NOMO-1 (cell line): ENCODE measurements around the gene SMIM35.

Experiments
- DNase-seq, 2 experiments: peaks; one replicate each; lab custom pipeline; 2025; ENCODE audit not compliant: unreplicated experiment in 2 of 2; lab: John Stamatoyannopoulos, UW

SMIM35 gene

DNA sequence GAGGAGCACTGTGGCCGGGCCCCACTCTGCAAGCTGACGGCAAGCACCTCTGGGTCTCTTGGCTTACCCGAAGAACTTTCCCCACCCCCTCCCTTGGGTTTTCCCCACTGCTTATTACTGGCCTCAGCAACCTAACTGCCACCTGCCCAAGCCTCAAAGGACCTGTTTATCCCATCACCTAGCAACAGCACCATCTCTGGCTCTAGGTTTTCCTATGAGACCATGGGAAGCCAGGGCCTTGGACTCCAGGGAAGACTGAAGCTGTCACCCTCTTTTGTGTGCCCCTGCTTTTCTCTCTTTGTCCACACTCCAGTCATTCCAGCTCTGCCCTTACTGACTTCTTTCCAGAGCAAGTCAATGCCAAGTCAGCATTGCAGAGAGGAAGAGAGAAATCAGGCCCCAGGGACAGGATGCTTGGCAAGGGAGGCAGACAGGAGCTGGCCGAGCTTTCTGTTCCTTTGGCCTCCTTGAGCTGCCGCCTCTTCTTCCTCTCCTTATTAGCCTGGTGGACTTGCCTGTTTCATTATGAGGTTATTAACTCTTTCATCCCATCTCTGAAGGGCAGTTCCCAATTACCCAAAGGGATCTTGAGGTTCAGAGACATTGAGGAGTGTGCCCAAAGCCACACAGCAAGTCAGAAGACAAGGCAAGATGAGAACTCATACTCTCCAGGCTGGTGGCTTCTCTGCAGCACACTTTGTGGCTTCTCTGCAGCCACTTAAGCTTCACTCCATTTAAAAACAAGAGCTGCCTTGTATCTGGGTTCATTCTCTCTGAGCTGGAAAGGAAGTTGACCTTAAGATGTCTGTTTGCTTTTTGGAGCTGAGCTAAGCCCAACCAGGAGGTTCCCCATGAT is at the start of gene SMIM35:
Gene SMIM35, minus strand, starts transcription at position 51 of the 856 bp plus-strand sequence. CDS start 206 bp downstream, outside the sequence.
- no peak for DNase-seq

DNA sequence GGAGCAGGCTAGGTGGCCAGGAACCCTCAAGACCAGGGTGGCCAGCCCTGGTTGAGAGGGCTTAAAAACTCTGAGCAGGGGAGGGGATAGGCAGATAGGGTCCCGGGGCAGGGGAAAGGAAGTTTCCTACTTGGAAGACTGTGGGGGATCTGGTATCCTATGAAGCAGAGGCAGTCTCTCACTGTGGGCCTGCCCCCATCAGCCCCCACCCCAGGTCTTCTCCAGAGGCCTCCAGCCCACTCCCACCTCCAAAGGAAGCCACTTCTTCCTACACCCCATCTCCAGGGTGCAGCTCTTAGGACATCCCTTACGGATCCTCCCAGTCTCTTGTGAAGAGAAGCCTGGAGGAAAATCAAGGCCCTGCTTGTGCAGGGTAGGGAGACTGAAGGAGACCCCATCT is 49.6 kb upstream of the SMIM35 start:
- no peak for DNase-seq

DNA sequence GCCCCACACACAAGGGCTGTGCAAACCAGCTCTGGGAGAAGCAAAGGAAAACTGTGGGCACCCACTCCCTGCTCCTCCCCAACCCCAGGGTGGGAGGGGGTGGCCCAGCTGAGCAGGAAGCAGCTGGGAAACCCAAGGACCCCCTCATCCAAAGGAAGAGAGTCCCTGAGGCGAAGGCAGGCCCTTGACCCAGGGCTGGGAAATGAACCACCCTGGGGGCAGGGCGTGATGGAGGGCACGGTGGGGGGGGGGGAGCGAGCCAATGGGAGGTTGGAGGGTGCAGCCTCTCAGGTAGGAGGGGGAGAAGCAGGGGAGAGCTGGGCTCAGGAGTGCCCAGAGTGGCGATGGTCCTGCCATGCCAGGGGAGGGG is 49.0 kb upstream of the SMIM35 start:
- no peak for DNase-seq

DNA sequence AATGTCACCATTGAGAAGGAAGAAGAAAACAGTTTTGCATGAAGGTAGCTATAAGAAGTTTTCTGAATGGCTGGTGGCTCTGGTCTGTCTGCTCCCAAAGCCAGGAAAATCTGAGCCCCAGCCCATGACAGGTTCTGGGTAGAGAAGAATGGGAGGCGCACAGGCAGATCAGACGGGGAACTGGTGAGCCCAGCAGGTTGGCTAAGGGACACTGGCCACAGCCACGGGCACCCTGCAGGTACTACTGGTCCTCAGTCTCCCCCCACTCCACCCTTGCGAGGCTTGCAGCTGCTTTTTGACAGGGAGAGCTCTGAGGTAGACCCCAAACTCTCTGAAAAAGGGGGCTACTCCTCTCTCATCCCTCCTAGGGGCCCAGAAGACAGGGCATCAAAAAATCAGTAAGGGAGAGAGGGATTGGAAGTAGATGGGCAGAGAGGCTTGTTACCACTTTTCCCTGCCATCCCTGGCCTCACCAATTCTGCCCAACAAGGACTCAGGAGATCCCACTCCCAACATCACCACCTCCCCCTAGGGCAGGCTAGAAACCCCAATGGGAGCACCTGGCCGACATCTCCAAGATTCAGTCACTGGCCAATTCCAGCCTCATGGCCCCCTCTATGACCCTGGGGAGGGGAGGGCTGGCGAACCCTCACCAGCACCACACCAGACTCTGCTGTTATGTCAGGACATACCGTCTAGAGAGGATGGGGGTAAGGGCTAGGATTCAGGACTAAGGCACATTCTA is 48.5 kb upstream of the SMIM35 start:
- no peak for DNase-seq

DNA sequence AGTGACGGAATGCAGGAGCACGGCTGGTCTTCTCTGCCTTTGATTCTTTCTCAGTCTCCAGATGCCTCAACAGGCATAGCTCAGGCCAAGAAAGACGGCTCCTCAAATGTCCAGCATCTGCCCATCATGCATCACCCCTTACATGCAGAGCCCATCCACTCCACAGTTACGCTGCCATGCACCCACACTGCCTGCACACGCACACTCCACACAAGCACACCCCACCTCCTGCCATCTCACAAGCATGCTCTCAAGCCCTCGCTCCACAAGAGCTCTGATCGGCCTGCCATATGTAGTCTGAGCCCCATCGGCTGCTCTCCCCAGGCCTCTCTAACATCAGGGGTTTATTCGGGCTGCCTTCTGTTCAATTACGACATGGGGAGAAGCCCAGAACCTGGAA is 47.1 kb upstream of the SMIM35 start:
- DNase-seq, result no peak

DNA sequence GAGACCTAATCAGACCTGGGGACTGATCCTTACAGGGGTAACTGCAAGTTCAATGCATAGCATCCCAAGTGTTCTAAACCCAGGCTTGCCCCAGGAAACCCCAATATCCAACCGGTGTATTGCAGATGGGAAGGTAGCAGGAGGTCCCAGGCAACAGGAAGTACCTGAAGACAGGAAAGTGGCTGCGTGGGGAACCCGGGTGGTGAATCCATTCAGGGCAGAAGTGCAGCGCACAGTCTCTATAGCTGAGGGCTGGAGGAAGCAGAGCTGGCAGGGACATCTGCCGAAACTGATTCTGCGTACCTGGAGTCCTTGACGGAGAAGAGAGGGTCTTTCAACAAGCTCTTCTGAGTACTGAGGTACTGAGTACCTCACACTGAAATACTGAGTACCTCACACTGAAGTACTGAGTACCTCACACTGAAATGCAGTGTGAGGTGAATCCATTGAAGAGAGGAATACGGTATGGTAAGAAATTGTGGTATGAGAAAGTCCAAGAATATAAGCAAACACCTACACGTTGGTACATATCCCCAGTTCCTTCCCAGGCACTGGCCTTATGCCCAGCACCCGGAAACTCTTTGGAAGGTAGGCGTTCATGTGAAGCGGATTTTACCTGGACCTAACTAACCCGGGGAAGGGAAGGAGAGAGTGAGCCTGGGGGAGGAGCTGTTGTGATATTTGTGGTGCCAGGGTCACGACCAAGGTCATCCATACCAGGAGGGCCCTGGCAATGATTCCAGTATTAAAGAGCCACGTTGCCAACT is 45.8 kb upstream of the SMIM35 start:
- DNase-seq, result no peak

DNA sequence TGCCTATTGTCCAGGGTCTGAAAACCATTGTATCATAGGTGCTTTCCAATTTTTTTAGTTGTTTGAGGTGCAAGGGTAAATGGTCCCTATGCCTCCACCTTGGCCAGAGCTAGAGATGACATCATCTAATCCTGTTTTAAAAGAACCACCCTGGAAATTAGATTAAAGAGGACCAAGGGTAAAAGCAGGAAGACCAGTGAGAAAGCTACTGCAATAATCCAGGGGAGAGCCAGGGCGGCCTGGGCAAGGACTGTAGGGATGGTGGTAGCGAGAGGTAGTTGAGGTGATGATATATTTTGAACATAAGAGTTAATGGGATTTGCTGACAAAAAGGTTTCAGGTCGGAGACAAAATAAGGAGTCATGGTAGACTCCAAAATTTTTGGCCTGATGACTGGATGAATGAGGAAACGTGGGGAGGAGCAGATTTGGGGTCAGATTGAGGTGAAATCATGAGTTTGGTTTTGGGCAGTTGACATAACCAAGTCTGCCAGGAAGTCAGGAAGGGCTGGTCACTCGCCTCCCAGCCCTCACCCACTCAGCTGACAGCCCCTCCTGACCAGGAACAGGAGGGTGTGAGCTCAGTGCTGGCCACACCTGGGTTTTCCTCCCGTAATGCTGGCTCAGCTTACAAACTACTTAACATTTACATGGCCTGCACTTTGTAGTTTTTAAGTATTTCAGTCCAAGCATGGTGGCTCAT is 42.9 kb upstream of the SMIM35 start:
- no peak for DNase-seq

DNA sequence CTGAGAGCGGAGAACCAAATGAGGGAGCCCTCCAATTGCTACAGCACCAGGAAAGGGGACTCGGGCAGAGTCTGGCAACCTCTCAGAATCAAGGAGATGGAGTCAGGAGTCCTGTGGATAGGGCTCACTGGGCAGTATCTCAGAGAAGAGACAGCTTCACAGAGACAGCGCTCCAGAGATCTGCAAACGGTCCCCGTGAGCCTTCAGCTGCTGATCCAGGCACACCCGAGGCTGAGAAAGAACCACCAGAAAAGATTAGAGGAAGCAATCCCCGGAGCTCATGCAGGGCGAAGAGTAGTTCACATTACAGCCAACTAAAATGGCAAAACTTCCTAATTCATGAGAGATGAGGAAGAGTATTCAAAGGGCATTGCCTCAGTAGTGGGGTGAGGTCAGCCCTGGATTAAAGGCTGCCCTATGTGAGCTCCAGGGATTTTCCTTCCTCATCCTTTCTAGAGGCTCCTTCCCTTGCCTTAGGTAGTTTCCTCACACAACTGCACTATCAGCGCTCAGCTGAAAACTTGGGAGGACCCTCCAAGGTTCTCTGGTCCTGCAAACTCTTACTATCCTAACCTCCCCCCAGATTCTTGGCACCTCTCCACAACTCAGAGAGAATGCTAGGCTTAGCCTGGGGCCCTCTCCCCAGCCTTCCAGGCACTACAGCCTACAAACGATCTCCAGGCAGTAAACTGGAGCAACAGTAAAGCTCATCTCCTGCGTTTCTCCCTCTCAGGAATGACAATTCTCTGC is 42.1 kb upstream of the SMIM35 start:
- peak; percentile 6 to 57 for DNase-seq

DNA sequence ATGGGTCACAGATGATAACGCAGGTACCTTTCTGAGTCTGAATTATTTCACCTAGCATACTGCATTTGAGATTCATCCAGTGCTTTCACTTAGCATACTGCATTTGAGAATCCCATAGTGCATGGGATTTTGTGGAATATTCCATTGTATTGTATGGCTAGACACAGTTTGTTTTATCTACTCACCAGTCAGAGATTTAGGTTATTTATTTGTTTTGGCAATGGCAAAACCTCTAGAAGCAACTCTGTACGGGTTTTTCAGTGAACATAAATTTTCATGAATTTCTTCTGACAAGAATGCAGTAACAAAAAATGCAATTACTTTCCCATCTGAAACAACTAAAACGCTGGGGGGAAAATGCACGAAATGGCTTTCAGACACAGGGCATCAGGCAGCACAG is 41.5 kb upstream of the SMIM35 start:
- no peak for DNase-seq

DNA sequence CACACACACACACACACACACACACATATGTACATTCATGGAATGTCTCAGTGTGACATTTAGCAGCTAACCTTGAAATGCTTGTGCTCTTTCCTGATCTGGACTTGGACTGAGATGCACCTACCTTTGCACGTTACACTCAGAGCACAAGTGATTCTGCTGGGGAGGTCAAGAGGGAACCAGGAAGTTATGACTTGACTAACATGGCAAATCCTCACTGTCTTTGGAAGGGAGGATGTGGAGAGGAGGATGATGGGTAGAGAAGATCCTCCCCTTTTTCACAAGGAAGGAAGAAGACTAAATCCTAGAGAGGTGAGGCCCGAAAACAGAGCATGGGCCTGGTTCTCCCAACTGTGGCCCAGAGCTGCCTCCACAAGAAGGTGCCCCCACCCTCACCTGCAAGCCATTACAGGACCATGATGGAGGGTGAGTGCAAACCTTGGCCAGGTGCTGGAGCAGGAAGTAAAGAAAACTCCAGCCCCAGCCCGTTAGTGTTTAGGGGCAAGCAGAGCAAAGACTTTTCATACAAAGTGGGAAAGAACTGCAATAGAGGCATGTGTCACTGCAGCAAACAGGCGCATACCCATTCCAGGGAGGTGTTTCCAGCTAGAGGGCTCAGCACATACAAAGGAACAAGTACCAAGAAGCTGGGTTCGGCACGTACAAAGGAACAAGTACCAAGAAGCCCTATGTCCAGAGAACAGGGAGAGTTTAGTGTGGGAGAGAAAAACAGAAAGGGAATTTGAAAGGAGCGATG is 39.5 kb upstream of the SMIM35 start:
- DNase-seq, result no peak

DNA sequence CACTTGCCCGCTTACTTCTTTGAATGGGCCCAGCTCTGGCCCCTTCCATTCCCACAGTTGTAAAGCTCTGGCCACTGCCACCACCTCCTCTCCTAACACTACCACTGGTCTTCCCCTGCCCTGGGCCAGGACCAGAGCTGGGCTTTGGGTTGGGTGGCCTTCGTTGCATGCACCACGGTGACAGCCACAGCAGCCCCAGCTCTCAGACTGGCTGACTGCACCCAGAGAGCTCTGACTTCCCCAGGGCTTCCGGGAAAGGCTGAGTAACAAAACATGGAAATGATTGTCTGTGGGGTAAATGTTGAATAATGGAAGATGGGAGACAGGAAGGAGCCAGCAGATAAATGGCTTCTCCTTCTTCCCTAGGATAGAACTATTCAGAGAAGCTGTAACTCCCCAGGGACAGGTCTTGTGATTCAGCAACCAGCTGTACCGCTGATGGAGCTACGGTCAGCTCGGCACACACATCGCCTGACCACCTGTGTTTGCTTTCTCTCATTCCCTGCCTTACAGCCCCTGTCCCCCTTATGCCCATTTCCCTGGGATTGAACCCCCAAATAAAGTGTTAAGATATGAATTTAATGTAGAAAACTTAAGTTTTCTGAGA is 38.3 kb upstream of the SMIM35 start:
- DNase-seq, result no peak

DNA sequence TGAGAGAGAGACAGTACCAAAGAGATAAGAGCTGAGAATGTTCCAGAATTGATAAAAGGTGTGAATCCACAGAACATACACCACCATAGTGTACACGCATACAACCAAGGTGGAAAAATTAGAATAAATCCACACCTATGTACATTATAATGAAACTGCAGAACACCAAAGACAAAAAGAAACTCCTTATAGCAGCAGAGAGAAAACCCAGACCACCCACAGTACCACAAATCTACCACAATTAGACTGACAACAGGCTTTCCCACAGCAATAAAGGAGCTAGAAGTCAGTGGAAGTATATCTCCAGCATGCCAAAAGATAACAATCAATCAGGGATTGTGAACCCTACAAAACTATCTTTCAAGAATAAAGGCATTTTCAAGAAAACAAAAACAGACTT is 34.0 kb upstream of the SMIM35 start:
- DNase-seq, result no peak

DNA sequence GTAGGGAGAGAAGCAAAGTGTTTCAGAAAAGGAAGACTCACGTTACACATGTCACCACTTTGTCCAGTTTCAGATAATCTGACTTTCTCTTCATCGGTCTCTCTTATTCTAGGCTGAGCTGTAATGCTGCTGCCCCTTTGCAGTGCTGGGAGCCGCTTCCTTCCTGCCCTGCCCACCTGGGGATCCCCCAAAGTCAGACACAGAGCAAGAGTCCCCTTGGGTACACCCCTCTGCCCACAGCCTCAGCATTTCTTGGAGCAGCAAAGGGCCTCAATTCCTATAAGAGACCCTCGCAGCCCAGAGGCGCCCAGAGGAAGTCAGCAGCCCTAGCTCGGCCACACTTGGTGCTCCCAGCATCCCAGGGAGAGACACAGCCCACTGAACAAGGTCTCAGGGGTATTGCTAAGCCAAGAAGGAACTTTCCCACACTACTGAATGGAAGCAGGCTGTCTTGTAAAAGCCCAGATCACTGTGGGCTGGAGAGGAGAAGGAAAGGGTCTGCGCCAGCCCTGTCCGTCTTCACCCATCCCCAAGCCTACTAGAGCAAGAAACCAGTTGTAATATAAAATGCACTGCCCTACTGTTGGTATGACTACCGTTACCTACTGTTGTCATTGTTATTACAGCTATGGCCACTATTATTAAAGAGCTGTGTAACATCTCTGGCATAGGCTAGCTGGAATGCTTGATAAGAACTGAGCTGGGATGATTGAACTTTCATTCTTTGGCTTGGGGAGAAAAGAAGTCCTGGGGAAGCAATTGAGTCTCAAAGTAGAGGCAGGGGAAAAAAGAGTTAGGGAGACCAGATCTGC is 31.2 kb upstream of the SMIM35 start:
- DNase-seq, result no peak

DNA sequence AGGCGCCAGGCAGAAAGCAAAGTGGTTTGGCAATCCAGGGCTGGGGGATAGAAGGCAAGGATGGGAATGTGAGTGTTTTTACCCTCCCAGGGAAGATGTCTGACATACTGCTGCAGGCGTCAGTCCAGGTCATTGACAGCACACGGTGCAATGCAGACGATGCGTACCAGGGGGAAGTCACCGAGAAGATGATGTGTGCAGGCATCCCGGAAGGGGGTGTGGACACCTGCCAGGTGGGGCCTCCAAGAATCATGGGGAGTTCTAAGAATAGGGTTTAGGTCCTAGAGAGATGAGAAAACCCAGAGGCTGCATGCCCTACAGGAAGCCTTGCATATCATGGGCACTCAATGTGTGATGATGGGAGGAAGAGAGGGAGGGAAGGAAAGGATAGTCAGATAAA is 28.3 kb upstream of the SMIM35 start:
- DNase-seq, result no peak

DNA sequence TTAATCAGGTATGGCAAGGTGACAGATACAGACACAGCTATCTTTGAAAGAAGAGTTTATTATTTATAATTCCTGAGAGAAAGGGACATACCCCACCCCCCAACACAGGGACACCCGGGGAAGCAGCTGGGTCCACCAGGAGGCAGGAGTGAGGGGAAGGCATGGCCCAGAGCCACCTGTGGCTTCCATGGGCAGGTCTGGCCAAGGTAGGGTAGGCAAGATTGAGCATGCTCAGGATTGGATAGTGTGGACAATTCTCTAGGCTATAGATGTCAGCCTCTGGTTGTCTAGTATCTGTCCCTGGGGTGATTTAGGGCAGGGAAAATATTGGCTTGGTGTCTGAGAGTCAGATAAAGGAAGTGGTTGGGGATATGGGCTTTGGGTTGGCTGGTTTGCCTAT is 27.5 kb upstream of the SMIM35 start:
- no peak for DNase-seq

DNA sequence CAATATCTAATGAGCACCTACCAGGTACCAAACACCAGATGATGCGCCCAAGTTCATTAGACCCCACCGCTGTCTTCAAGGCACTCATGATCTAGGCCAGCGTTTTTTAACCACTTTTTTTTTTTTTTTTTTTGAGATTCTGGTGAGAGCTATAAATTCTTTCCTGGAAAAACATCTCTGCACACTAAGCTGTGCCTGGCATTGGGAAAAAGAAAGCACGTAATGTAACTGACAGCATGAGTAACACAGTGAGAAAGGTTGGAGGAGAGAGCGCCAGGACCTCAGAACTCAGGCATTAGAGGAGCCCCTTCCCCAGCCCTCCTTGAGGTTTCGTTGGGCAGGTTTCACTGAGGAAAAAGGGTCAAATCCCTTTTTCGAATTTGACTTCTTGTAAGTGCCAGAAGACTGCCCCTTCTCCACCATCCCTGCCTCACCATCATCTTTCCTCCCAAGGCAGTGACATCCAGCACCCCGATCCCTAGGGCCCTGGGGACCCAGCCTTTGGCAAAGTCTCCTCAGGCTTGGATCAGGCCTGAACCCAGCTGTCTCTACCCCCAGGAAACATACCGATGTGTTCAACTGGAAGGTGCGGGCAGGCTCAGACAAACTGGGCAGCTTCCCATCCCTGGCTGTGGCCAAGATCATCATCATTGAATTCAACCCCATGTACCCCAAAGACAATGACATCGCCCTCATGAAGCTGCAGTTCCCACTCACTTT is 26.1 kb upstream of the SMIM35 start:
- no peak for DNase-seq

DNA sequence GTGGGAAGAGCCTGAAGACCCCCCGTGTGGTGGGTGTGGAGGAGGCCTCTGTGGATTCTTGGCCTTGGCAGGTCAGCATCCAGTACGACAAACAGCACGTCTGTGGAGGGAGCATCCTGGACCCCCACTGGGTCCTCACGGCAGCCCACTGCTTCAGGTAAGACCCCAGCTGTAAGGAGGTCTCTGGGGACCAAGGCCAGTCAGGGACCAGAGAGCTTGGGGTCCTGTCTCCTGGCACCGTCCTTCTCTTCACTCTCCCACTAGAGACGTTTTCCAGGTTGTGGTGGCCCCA is 24.9 kb upstream of the SMIM35 start:
- DNase-seq, result no peak
